ENCODE measurements around the gene PCBP3.
"Not testable (repeated sequence)": the region's sequence is repeated elsewhere in the genome, so short reads cannot be mapped to it uniquely, and the experiment has no call there.

Gene PCBP3

GRCh38 chr21:45805321-45805720 is 161.8 kb downstream of the PCBP3 start:
- H3K9me3 ChIP-seq (ENCODE audit: control extremely low read depth in 1 of 5, control insufficient read depth in 4 of 5, insufficient read depth in 2 of 5, low read depth in 1 of 5, low read length in 4 of 5): no peaks in the 10 kb centered on the region
- H3K4me3 ChIP-seq (ENCODE audit: control insufficient read depth in 1 of 7, extremely low read depth in 1 of 7, insufficient read depth in 4 of 7, low read depth in 2 of 7, low read length in 6 of 7): no peak overlapping the region
- H3K27me3 ChIP-seq (replicated peaks in 2 of 5; ENCODE audit: control insufficient read depth in 4 of 5, insufficient read depth in 5 of 5, low read length in 4 of 5): peaks cover 0 to 2% (median 0%) of the 10 kb centered on the region in 5 experiments
- DNase-seq: no peak
- POLR2A ChIA-PET: no interaction called here
- WGBS (ENCODE audit: insufficient coverage): 96% methylated on average over 5 of the region's 6 CpGs
- CTCF ChIA-PET: no interaction called here
- H3K36me3 ChIP-seq (ENCODE audit: control insufficient read depth in 4 of 4, insufficient read depth in 4 of 4, low read length in 3 of 4): no peaks in the 10 kb centered on the region
- H3K4me1 ChIP-seq (ENCODE audit: control extremely low read depth in 1 of 4, control insufficient read depth in 4 of 4, insufficient read depth in 4 of 4, low read length in 3 of 4): peaks cover 0 to 2% (median 0%) of the 10 kb centered on the region in 4 experiments
- H3K27ac ChIP-seq (ENCODE audit: insufficient read depth in 1 of 2, low read depth in 1 of 2, low read length in 2 of 2, poor library complexity in 1 of 2, severe bottlenecking in 2 of 2): no peak overlapping the region

GRCh38 chr21:45806042-45806441 is 162.5 kb downstream of the PCBP3 start:
- Histone ChIP-seq H3K4me3 (ENCODE audit: control insufficient read depth in 1 of 7, extremely low read depth in 1 of 7, insufficient read depth in 4 of 7, low read depth in 2 of 7, low read length in 6 of 7) (no peak overlapping the region), H3K4me1 (ENCODE audit: control extremely low read depth in 1 of 4, control insufficient read depth in 4 of 4, insufficient read depth in 4 of 4, low read length in 3 of 4) (peaks cover 0 to 2% (median 0%) of the 10 kb centered on the region in 4 experiments), H3K27ac (ENCODE audit: insufficient read depth in 1 of 2, low read depth in 1 of 2, low read length in 2 of 2, poor library complexity in 1 of 2, severe bottlenecking in 2 of 2) (no peak overlapping the region), H3K27me3 (replicated peaks in 2 of 5; ENCODE audit: control insufficient read depth in 4 of 5, insufficient read depth in 5 of 5, low read length in 4 of 5) (peaks cover 0 to 2% (median 0%) of the 10 kb centered on the region in 5 experiments), H3K9me3 (ENCODE audit: control extremely low read depth in 1 of 5, control insufficient read depth in 4 of 5, insufficient read depth in 2 of 5, low read depth in 1 of 5, low read length in 4 of 5) (no peaks in the 10 kb centered on the region), H3K36me3 (ENCODE audit: control insufficient read depth in 4 of 4, insufficient read depth in 4 of 4, low read length in 3 of 4) (no peaks in the 10 kb centered on the region)
- WGBS (ENCODE audit: insufficient coverage): 92% methylated on average over 6 of the region's 11 CpGs
- CTCF ChIA-PET: no interaction called here
- no peak for DNase-seq
- POLR2A ChIA-PET: no interaction called here

- DNase-seq; POLR2A ChIA-PET; H3K27ac ChIP-seq (ENCODE audit: insufficient read depth in 1 of 2, low read depth in 1 of 2, low read length in 2 of 2, poor library complexity in 1 of 2, severe bottlenecking in 2 of 2); H3K4me3 ChIP-seq (ENCODE audit: control insufficient read depth in 1 of 7, extremely low read depth in 1 of 7, insufficient read depth in 4 of 7, low read depth in 2 of 7, low read length in 6 of 7); H3K36me3 ChIP-seq (ENCODE audit: control insufficient read depth in 4 of 4, insufficient read depth in 4 of 4, low read length in 3 of 4); H3K27me3 ChIP-seq (replicated peaks in 2 of 5; ENCODE audit: control insufficient read depth in 4 of 5, insufficient read depth in 5 of 5, low read length in 4 of 5); CTCF ChIA-PET; H3K4me1 ChIP-seq (ENCODE audit: control extremely low read depth in 1 of 4, control insufficient read depth in 4 of 4, insufficient read depth in 4 of 4, low read length in 3 of 4); H3K9me3 ChIP-seq (ENCODE audit: control extremely low read depth in 1 of 5, control insufficient read depth in 4 of 5, insufficient read depth in 2 of 5, low read depth in 1 of 5, low read length in 4 of 5): not testable (repeated sequence)
- no CpG with 5 or more reads among the region's 3 CpGs for WGBS (ENCODE audit: insufficient coverage)
Measured at GRCh38 chr21:45808663-45809062, 165.1 kb downstream of the PCBP3 start.

- peaks cover 0 to 3% (median 0%) of the 10 kb centered on the region in 5 experiments for H3K9me3 ChIP-seq (ENCODE audit: control extremely low read depth in 1 of 5, control insufficient read depth in 4 of 5, insufficient read depth in 2 of 5, low read depth in 1 of 5, low read length in 4 of 5)
- no peak overlapping the region for H3K27ac ChIP-seq (ENCODE audit: insufficient read depth in 1 of 2, low read depth in 1 of 2, low read length in 2 of 2, poor library complexity in 1 of 2, severe bottlenecking in 2 of 2)
- H3K4me1 ChIP-seq (ENCODE audit: control extremely low read depth in 1 of 4, control insufficient read depth in 4 of 4, insufficient read depth in 4 of 4, low read length in 3 of 4): peaks cover 0 to 2% (median 0%) of the 10 kb centered on the region in 4 experiments
- CTCF ChIA-PET: no interaction called here
- no peak overlapping the region for H3K4me3 ChIP-seq (ENCODE audit: control insufficient read depth in 1 of 7, extremely low read depth in 1 of 7, insufficient read depth in 4 of 7, low read depth in 2 of 7, low read length in 6 of 7)
- no peak for DNase-seq
- WGBS (ENCODE audit: insufficient coverage): 90% methylated on average over 13 of the region's 13 CpGs
- H3K36me3 ChIP-seq (ENCODE audit: control insufficient read depth in 4 of 4, insufficient read depth in 4 of 4, low read length in 3 of 4): no peaks in the 10 kb centered on the region
- H3K27me3 ChIP-seq (replicated peaks in 2 of 5; ENCODE audit: control insufficient read depth in 4 of 5, insufficient read depth in 5 of 5, low read length in 4 of 5): no peaks in the 10 kb centered on the region
- POLR2A ChIA-PET: no interaction called here
Measured at GRCh38 chr21:45809421-45809820, 165.9 kb downstream of the PCBP3 start.

- H3K27me3 ChIP-seq (replicated peaks in 2 of 5; ENCODE audit: control insufficient read depth in 4 of 5, insufficient read depth in 5 of 5, low read length in 4 of 5): no peaks in the 10 kb centered on the region
- 96% methylated on average over 5 of the region's 5 CpGs for WGBS (ENCODE audit: insufficient coverage)
- POLR2A ChIA-PET: no interaction called here
- H3K27ac ChIP-seq (ENCODE audit: insufficient read depth in 1 of 2, low read depth in 1 of 2, low read length in 2 of 2, poor library complexity in 1 of 2, severe bottlenecking in 2 of 2): no peak overlapping the region
- H3K9me3 ChIP-seq (ENCODE audit: control extremely low read depth in 1 of 5, control insufficient read depth in 4 of 5, insufficient read depth in 2 of 5, low read depth in 1 of 5, low read length in 4 of 5): peaks cover 0 to 3% (median 0%) of the 10 kb centered on the region in 5 experiments
- CTCF ChIA-PET: interaction anchor here (0.9 kb wide), 1 partner anchor 219 kb away, joined by 3 read pairs; no protein-coding TSS in a partner anchor
- no peak overlapping the region for H3K4me3 ChIP-seq (ENCODE audit: control insufficient read depth in 1 of 7, extremely low read depth in 1 of 7, insufficient read depth in 4 of 7, low read depth in 2 of 7, low read length in 6 of 7)
- H3K4me1 ChIP-seq (ENCODE audit: control extremely low read depth in 1 of 4, control insufficient read depth in 4 of 4, insufficient read depth in 4 of 4, low read length in 3 of 4): no peaks in the 10 kb centered on the region
- H3K36me3 ChIP-seq (ENCODE audit: control insufficient read depth in 4 of 4, insufficient read depth in 4 of 4, low read length in 3 of 4): no peaks in the 10 kb centered on the region
- no peak for DNase-seq
Measured at GRCh38 chr21:45811136-45811535, 167.6 kb downstream of the PCBP3 start.

GRCh38 chr21:45814210-45814940 is 170.8 kb downstream of the PCBP3 start:
- DNase-seq: peak in 2 of 3 donors; percentile 75 to 76
- H3K4me3 ChIP-seq (ENCODE audit: control insufficient read depth in 1 of 7, extremely low read depth in 1 of 7, insufficient read depth in 4 of 7, low read depth in 2 of 7, low read length in 6 of 7); H3K4me1 ChIP-seq (ENCODE audit: control extremely low read depth in 1 of 4, control insufficient read depth in 4 of 4, insufficient read depth in 4 of 4, low read length in 3 of 4); H3K9me3 ChIP-seq (ENCODE audit: control extremely low read depth in 1 of 5, control insufficient read depth in 4 of 5, insufficient read depth in 2 of 5, low read depth in 1 of 5, low read length in 4 of 5); H3K27ac ChIP-seq (ENCODE audit: insufficient read depth in 1 of 2, low read depth in 1 of 2, low read length in 2 of 2, poor library complexity in 1 of 2, severe bottlenecking in 2 of 2); H3K27me3 ChIP-seq (replicated peaks in 2 of 5; ENCODE audit: control insufficient read depth in 4 of 5, insufficient read depth in 5 of 5, low read length in 4 of 5); POLR2A ChIA-PET; CTCF ChIA-PET; H3K36me3 ChIP-seq (ENCODE audit: control insufficient read depth in 4 of 4, insufficient read depth in 4 of 4, low read length in 3 of 4): not testable (repeated sequence)

- CTCF ChIA-PET; POLR2A ChIA-PET; H3K36me3 ChIP-seq (ENCODE audit: control insufficient read depth in 4 of 4, insufficient read depth in 4 of 4, low read length in 3 of 4); DNase-seq; H3K9me3 ChIP-seq (ENCODE audit: control extremely low read depth in 1 of 5, control insufficient read depth in 4 of 5, insufficient read depth in 2 of 5, low read depth in 1 of 5, low read length in 4 of 5); H3K27ac ChIP-seq (ENCODE audit: insufficient read depth in 1 of 2, low read depth in 1 of 2, low read length in 2 of 2, poor library complexity in 1 of 2, severe bottlenecking in 2 of 2); H3K4me3 ChIP-seq (ENCODE audit: control insufficient read depth in 1 of 7, extremely low read depth in 1 of 7, insufficient read depth in 4 of 7, low read depth in 2 of 7, low read length in 6 of 7); H3K4me1 ChIP-seq (ENCODE audit: control extremely low read depth in 1 of 4, control insufficient read depth in 4 of 4, insufficient read depth in 4 of 4, low read length in 3 of 4); H3K27me3 ChIP-seq (replicated peaks in 2 of 5; ENCODE audit: control insufficient read depth in 4 of 5, insufficient read depth in 5 of 5, low read length in 4 of 5): not testable (repeated sequence)
Measured at GRCh38 chr21:45815781-45816180, 172.3 kb downstream of the PCBP3 start.

Measured in common myeloid progenitor, CD34-positive (primary cell).